Measurements from ENCODE around the gene GOLGA6D.
"Not testable (repeated sequence)": the region's sequence is repeated elsewhere in the genome, so short reads cannot be mapped to it uniquely, and the experiment has no call there.

GOLGA6D gene

DNA sequence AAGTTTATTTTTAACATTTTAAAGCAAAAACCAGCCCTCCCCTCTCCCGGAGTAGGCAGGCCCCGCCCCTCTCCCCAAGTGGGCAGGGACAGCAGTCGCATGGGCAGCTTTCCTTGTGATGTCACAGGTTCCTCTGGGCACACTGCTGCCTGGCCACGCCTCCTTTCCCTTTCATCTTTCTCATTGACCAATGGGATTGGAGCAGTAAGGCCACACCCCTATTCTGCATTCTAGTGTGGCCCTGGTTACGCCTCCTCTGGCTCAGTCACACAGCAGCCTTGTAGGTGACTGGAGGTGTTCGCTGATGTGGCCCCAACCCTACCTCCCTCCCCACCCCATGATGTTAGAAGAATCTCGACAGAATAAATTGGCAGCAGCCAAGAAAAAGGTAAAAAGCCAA is at the start of gene GOLGA6D:
Gene GOLGA6D, plus strand, starts transcription at position 264 of the 400 bp plus-strand sequence. Its CDS starts 41 bp downstream, at position 305.
- not testable (repeated sequence) for DNase-seq (ENCODE audit: low read depth)

- DNase-seq (ENCODE audit: low read depth) = no peak
These were observed 49.0 kb upstream of the GOLGA6D start for GRCh38 chr15:75233504-75234190.

DNA sequence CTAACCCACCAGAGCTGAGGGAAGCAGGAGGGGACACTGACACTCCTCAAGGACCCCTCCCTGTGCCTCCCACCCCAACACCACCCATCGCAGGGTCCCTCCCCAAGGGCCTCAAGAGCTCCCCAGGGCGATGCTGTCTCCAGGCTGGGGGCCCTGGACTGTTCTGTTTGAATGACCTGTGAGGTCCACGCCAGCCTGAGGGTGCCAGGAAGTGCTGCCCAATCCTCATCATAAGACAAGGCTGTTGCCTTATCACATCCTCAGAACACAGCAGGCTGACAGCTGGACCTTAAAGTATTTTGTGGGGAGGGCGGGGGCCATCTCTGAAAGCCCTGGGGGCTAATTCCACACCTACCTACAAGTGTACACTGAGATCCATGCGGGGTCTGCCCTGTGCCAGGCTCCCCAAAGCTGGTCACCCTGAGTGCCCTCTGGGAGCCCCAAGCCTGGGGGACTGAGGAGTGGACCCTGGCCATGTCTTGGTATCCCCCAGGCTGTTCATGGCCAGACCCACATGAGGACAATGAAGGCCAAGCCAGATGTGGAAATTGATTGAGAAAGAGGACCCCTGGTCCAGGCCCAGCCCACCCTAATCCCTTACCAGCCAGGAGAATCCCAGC is 48.3 kb upstream of the GOLGA6D start:
- no peak for DNase-seq (ENCODE audit: low read depth)

- DNase-seq (ENCODE audit: low read depth) = no peak
These were observed 47.5 kb upstream of the GOLGA6D start for GRCh38 chr15:75235051-75235673.

GRCh38 chr15:75235760-75236729 is 46.6 kb upstream of the GOLGA6D start:
- DNase-seq (ENCODE audit: low read depth) = no peak

DNA sequence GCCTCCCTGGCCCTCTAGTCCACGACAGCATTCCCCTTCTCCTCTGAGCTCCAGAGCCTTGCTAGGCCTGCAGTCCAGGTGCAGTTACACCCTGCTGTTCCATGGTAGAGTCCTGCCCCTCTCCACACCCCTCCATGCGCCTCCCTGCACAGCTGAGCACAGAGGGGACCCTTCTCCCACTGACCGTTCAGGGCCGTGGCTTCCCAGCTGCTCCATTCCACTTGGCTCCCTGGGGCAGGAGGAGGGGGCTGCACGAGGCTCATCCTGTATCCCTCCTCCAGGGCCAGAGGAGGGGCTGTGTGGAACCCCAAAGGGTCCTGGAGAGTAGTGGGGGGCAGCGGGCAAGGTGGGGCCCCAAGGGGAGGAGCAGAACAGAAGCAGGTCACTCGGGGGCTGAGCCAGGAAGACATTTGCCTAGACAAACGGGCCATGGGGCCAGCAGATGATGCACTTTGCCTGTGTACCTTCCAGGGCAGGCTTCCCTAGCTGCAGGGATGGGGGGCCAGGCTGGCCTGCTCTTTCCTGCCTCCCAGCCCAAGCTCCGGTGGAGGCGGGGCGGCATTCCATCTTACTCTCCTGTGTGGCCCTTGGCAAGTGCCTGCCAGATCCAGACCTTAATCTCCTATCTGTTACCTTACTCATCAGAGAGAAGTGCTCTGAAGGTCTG is 45.2 kb upstream of the GOLGA6D start:
- no peak for DNase-seq (ENCODE audit: low read depth)

DNA sequence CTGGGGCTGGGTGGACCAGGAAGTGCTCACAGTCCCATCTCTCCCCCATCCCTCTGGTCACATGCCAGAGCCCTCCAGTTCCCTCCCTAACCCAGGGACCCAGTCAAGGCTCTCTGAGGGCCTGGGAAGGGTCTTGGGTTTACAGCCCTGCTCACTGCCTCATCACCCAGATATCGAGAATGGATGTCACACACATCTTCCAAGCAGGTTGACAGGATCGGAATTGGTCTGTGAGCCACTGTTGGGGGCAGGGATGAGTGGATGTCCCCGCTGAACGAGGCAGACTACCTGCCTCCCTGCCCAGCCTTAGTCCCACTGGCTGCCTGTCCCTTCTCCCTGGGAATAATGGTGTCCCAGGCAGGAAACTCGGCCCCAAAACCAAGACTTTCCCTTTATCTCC is 44.5 kb upstream of the GOLGA6D start:
- DNase-seq (ENCODE audit: low read depth) = no peak

DNA sequence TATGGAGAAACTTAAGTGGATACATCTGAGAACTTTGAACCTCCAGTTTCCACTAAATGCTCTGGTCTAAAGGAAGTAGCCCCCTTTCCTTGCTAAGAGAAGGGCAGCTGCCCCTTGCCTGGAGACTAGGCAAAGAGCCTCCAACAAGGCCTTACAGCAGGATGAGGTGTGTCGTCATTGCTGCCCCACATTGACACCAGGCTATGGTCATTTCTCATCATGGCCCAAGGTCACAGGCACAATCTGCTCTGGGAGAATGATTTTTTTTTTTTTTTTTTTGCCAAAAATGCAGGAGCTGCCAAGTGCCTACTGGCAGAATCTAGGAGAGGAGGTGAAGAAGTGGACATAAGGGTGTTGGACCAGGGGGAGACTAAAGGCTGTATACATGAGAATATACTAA is 36.9 kb upstream of the GOLGA6D start:
- not testable (repeated sequence) for DNase-seq (ENCODE audit: low read depth)

DNA sequence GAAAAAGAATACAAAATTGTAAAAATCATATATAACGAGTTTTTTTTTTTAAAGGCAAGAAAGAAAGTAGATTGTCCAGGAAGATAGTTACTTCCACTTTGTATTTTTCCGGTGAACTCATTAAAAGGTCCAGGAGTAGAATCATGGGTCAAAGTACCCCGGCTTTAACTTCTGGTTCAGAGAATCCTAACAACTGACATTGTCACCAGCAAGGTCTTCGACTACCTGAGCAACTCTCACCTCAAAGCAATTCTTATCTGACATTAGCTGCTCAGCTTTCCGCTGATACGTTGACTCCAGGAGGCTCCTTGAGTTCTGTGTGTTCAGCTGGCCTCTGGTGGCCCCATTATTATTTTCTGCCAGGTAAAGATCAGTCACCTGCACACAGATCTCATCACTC is 33.6 kb upstream of the GOLGA6D start:
- DNase-seq (ENCODE audit: low read depth) = not testable (repeated sequence)

GRCh38 chr15:75249726-75250125 is 32.9 kb upstream of the GOLGA6D start:
- no peak for DNase-seq (ENCODE audit: low read depth)

GRCh38 chr15:75251343-75251742 is 31.3 kb upstream of the GOLGA6D start:
- DNase-seq (ENCODE audit: low read depth) = not testable (repeated sequence)

DNA sequence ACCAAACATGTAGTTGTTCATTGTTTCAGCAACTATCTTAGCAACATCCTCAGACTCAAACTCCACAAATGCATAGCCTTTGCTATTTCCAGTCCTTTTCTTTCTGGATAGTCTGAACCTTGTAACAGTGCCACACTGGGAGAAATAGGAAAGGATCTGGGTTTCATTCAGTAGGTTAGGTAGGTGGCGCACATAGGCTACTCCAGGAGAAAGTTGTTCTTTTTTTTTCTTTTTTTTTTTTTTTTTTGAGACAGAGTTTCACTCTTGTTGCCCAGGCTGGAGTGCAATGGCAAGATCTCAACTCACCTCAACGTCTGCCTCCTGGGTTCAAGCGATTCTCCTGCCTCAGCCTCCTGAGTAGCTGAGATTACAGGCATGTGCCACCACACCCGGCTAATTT is 30.4 kb upstream of the GOLGA6D start:
- DNase-seq (ENCODE audit: low read depth) = not testable (repeated sequence)

DNA sequence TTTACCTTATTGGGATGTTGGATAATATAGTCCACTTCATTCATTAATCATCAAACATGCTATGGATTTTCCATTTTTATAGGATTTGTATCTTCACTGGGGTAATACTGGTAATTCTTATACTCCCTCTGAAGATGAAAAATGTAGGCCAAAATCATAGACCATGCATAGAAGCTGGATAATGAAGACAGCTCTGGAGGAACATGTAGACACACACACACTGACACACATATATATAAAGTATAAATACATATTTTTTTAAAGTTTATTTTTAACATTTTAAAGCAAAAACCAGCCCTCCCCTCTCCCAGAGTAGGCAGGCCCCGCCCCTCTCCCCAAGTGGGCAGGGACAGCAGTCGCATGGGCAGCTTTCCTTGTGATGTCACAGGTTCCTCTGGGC is 24.6 kb upstream of the GOLGA6D start, which contains the start of gene GOLGA6C:
Gene GOLGA6C, plus strand, starts transcription at position 301 of the 400 bp plus-strand sequence. CDS start 265 bp downstream, outside the sequence.
- not testable (repeated sequence) for DNase-seq (ENCODE audit: low read depth)

DNA sequence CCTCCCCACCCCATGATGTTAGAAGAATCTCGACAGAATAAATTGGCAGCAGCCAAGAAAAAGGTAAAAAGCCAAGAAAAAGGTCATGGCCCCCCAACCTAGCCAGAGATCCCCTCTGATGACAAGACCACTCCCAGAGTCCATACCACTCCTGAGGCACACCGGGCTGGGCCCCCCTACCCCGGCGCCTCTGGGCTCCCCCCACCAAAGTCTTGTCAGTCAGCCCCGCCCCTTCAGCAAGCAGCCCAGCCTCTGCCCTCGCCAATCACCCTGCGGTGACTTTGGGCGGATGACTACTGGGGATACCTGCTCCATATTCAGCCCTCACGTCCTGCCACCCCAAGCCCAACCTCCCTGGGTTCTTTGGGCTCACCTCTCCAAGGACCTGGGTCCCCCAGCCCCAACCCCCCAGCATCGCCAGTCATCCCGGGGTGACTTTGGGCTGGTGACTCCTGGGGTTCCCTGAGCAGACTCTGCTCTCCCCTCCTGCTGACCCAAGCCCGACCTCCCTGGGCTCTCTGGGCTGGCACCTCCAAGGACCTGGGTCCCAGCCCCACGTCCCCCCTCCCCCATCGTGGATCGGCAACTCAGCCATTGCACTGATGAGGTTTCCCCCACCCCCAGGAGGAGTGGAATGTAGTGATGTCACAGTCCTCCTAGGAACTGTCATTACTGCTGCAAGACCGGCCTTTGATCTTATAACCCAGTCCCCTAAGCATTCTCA is 23.9 kb upstream of the GOLGA6D start:
- DNase-seq (ENCODE audit: low read depth) = not testable (repeated sequence)

GRCh38 chr15:75259873-75260272 is 22.8 kb upstream of the GOLGA6D start:
- DNase-seq (ENCODE audit: low read depth) = not testable (repeated sequence)

DNA sequence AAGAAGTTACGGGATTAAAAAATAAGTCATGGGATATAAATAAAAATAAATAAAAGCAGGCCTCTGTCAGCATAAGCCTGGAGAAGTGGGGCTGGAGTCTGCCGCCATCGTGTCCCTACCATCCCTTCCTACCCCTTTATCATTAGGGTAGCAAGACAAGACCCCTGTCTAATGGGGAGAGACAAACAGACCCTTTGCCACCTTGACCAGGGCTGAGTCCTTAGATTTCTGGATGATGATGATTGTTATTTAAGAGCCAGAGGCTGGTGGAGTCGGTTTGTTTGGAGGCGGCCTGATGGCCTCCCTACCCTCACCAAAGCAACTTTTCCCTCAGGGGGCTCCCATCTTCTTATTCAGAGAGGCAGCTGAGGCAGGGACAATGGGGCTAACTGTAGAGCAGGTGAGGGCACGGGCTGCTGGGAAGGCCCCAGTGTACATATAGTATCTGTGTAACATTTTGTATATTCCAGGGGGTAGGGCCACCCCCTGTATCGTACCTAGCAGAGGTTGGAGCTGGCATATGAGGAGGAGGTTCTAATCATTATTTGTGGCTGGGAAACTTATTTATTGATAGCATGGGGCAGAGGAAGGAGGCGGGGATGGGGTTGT is 8.8 kb upstream of the GOLGA6D start:
- DNase-seq (ENCODE audit: low read depth) = not testable (repeated sequence)

DNA sequence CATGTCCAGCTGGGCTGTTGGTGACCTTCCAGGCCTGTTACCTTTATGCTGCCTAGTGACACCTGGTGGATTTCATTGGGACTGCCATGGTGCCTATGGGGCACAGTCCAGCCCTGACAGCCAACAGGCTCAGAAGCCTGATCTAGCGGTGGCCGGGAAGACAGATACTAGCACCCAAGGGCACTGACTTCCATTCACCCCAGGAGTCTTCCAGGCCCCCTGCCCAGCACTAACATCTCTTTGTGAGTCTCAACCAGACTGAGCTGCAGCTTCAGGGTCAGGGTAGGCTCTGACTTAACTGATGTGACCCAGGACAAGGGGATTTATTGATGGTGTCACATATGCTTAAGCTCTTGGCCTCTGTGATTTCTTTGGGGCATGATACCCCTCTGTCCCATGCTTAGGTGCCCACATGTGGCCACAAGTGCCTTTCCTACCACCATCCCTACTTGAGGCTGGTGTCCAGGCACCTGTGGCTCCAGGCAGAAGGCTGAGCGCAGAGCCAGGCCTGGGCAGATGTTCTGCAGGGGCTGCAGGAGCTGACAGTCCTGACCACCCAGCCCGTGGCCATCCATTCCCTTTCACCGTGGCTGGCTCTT is 8.0 kb upstream of the GOLGA6D start:
- peak; percentile 26 for DNase-seq (ENCODE audit: low read depth)

DNA sequence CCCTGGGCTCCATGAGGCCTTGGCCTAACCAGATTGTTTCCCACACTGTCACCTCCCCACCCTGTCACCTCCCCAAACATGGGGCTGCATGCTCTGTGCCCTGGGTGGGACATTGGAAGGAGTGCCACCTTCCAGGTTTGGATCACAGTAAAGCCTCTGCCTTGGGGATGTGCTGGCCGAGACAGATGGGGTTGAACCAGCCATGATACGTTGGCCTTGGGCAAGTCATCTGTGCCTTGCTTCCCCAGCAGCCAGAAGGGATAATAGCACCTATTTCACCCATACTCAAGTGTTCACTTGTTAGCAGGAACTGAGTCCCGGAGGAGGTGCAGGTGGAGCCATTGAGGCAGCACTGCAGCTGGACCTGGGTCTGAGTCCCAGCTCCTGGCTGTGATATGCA is 7.0 kb upstream of the GOLGA6D start:
- not testable (repeated sequence) for DNase-seq (ENCODE audit: low read depth)

DNA sequence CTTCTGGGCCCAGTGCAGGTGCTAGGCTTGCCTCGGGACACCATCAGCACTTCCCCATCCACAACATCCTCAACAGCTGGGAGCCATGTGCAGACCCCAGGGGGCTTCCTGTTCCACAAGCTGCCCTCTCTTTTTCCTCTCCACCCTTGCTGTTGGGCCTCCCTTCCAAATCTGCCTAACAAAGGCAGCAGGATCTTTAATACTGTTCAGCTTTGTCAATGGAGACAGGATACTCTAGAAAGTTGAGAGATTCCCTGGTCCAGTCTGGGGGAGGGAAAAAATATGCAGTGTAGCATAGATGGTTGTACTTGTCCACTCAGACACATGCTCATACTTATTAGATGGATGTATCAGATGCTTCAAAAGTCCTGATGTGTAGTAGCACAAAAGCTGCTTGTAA is 4.1 kb upstream of the GOLGA6D start:
- DNase-seq (ENCODE audit: low read depth) = not testable (repeated sequence)

- DNase-seq (ENCODE audit: low read depth) = not testable (repeated sequence)
These were observed 1.5 kb downstream of the GOLGA6D start for GRCh38 chr15:75284152-75284551.

Measured in activated T-helper 1 cell treated with Interleukin-2 at 50 U/mL for 16 hours (primary cell).